Bronchus fibroblast of lung (primary cell): ENCODE results near the gene ABHD12. TPM values are rescaled to one million over a fixed set of nuclear protein-coding genes. Genes with fewer than 3 reads are reported as not detected.

Experiments used
- total RNA-seq: library from RNA; depleted of rRNA; stranded (reverse); fragments of >200 nt; gene quantifications from 2 replicates; pipeline ENCODE4 v1.2.3, GENCODE V29; 2015

ABHD12 gene
- 79.2 and 82.8 TPM in 2 replicates for total RNA-seq

GRCh38 chr20:25390538-25391528, at the start of gene ABHD12:
Gene ABHD12, minus strand, starts transcription at chr20:25390835. Its CDS starts 132 bp downstream, at chr20:25390703.

GRCh38 chr20:25407311-25408169, 16.9 kb upstream of the ABHD12 start, which contains the start of gene GINS1:
Gene GINS1, plus strand, starts transcription at chr20:25407673. Its CDS starts 148 bp downstream, at chr20:25407821.

Other genes with a start within 250 kb of the ABHD12 start
- gene ENTPD6, start 195.1 kb downstream of the ABHD12 start, total RNA-seq, result 87.1 and 97.2 TPM in 2 replicates
- 207 and 218 TPM in 2 replicates for gene PYGB, start 142.8 kb downstream of the ABHD12 start, total RNA-seq
- 18.4 and 19.5 TPM in 2 replicates for gene GINS1, start 16.8 kb upstream of the ABHD12 start, total RNA-seq
- 5.8 and 6.9 TPM in 2 replicates for gene NINL, start 194.7 kb upstream of the ABHD12 start, total RNA-seq
- 5.5 and 6.9 TPM in 2 replicates for gene NANP, start 233.2 kb upstream of the ABHD12 start, total RNA-seq